Right ventricle myocardium superior (tissue), 1 donor: ENCODE measurements around the gene S100A4. TPM values are rescaled to one million over a fixed set of nuclear protein-coding genes. Genes with fewer than 3 reads are reported as not detected.
A peak's percentile ranks its signal among the peaks of the same experiment; 100 is the strongest.

ENCODE experiments used
- ATAC-seq: fragments of 200-7000 bp; cut with Tn5 transposase; one replicate; pipeline ENCODE4 v1.9.1; 2020; ENCODE audit warnings: mild to moderate bottlenecking; ENCODE audit not compliant: poor library complexity
- DNase-seq: peaks from one replicate; pipeline ENCODE4 v3.0.0-alpha.2; 2020
- intact Hi-C: fragments of 100-400 bp; cut with DNase I; formaldehyde crosslinking; loops from one replicate; pipeline ENCODE4 v1.11.2; 2022
- total RNA-seq: library from RNA; stranded (reverse); fragmentation: NEBNext Ultra II Directional; extraction: Animal tissue kit (Norgen Biotek cat#: 25700); gene quantifications from one replicate; pipeline ENCODE4 v1.2.1, GENCODE V29; 2021
- donor health status: DM: no; HTN: yes; CAD: no; lungs with severe emphysema.

The S100A4 gene
- total RNA-seq, 1 donor from 2014 or later = 130 TPM

GRCh38 chr1:153539395-153540093 lies 6.1 kb downstream of the S100A4 start:
- no peak for DNase-seq
- ATAC-seq = no peak
- intact Hi-C loops = loop anchor here (10.0 kb wide), 1 partner anchor 445 kb away; the partner anchor contains the start of gene RAB13

- DNase-seq (no peak), ATAC-seq (no peak)
- intact Hi-C loops = loop anchor here (10.0 kb wide), 1 partner anchor 446 kb away; the partner anchor contains the start of gene RAB13
These were observed 7.2 kb downstream of the S100A4 start for GRCh38 chr1:153538315-153538821.

DNA sequence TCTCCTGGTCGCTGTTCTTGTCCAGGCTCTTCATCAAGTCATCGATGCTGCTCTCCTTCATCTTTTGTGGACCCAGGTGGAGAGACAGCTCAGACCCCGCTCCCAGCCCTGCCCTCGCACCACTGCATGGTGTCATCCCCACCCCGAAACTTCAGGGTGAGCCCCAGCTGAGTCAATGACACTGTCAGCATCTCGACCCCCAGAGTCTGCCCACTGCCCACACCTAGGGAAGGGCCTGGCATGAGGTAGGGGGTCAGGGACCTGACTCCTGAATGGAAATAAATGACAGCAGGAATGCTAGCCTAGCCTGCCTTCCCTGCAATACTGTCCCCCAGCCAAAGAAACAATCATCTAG lies 8.3 kb downstream of the S100A4 start:
- intact Hi-C loops = loop anchor here (10.0 kb wide), 1 partner anchor 447 kb away; the partner anchor contains the start of gene RAB13
- ATAC-seq (no peak), DNase-seq (no peak)

DNA sequence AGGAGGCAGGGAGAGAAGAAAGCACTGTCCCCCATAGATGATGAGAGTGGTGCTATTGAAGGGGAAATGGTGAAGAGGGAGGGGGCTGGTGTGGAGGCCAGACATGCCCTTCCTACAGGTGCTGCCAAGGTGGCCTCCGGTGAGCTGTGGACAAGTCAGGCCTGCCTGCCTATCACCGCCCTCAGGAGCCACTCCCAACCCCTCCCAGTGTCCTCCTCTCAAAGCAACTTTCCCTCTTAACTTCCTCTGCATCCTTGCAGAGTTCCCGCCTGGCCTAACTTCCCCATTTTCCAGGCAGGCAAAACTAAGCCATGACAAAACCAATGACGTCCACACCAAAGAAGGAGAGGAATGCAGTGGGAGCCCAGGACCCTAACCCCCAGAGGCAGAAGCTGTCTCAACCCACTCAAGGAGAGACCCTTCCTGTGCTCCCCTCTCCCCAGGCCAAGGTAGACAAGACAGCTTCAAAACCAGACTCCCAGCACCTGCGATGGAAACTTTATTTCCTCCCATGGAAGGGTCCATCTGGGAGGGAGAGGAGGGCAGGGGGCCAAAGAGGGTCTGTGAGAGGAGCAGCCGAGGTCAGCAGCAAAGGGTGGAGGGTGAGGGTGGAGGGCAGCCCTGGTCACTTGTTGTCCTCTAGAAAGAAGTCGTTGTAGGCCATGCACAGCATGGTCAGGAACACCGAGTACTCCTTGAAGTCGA lies 8.8 kb downstream of the S100A4 start:
- no peak for DNase-seq
- intact Hi-C loops = loop anchor here (10.0 kb wide), 1 partner anchor 448 kb away; the partner anchor contains the start of gene RAB13
- ATAC-seq = peak; percentile 7

GRCh38 chr1:153536012-153536670 lies 9.5 kb downstream of the S100A4 start:
- ATAC-seq = peak; percentile 82
- DNase-seq = peak; percentile 94
- intact Hi-C loops = loop anchor here (10.0 kb wide), 1 partner anchor 449 kb away; the partner anchor contains the start of gene RAB13

DNA sequence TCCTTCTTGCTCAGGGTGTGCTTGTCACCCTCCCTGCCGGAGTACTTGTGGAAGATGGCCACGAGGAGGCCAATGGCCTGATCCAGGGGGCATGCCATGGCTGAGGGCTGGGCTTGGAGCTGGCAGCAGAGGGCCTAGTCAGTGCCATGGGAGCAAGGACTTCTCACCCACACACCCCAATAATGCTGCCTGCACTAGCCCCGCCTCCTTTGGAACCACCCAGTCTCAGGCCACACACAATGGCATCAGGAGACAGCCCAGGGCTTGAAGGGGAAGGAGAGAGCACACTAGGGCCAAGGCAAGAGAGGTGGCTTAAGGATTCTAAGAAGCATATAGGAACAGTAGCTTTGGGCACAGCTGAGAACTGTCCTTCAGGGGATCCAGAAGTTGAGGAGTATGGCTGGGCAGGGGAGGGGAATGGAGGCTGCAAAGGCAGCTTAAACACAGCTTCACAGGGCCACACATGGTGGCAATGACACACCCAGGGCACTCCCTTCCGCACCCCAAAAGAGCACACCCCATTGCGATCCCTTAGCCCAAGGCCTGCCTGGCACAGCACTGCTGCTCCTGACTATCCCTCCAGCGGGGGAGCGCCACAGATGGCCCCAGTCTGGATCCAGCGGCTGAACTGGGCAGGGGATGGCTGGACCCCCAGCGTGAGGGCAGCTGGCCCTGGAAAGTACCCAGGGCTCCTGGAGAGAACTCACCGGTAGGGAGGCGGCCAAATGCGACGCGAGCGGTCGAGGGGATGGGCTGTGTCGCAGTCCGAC lies 10.2 kb downstream of the S100A4 start, which contains the start of gene S100A6:
Gene S100A6 (minus strand): TSS at position 750 of the 770 bp plus-strand sequence. CDS start 652 bp downstream, at position 98.
- ATAC-seq (peak; percentile 65), DNase-seq (peak; percentile 80)

GRCh38 chr1:153534925-153535241 lies 10.7 kb downstream of the S100A4 start:
- intact Hi-C loops = loop anchor here (5.0 to 10.0 kb wide), 2 partner anchors 142 to 450 kb away; partner anchors contain the start of genes NPR1 and RAB13
- DNase-seq (no peak), ATAC-seq (no peak)

More for the DNA sequence above, 10.2 kb downstream of the S100A4 start, which contains the start of gene S100A6:
- intact Hi-C loops = loop anchor here (10.0 kb wide), 1 partner anchor 449 kb away; the partner anchor contains the start of gene RAB13

GRCh38 chr1:153534226-153534924 lies 11.2 kb downstream of the S100A4 start:
- ATAC-seq (no peak), DNase-seq (no peak)
- intact Hi-C loops = loop anchor here (5.0 to 10.0 kb wide), 2 partner anchors 143 to 450 kb away; partner anchors contain the start of genes NPR1 and RAB13

DNA sequence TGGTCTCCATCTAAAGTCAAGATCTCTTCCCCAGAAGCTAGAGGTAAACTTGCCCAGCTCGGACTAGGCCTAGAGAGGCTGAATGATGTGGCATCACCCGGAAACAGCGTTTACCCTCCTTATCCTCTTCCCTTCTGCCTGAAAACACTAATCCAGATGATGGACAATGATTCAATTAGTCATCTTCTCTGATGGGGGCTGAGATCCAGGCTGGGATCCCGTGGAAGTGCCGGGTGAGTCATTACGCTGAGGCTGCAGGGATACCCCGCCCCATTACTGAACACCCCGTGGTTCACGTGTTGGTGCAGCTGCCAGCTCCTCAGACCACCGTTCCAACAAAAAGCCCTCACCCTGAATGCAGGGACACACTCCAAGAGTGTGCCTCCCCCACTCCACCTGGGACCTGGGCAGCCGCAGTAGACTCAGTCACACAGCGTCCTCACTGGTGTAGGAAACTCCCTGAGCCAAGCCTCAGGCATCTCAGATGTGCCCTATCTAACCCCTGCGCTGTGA lies 11.9 kb downstream of the S100A4 start:
- intact Hi-C loops = loop anchor here (2.0 to 10.0 kb wide), 3 partner anchors 35 to 451 kb away; partner anchors contain the start of genes NPR1 and RAB13
- peak; percentile 64 for DNase-seq
- ATAC-seq = peak; percentile 20

DNA sequence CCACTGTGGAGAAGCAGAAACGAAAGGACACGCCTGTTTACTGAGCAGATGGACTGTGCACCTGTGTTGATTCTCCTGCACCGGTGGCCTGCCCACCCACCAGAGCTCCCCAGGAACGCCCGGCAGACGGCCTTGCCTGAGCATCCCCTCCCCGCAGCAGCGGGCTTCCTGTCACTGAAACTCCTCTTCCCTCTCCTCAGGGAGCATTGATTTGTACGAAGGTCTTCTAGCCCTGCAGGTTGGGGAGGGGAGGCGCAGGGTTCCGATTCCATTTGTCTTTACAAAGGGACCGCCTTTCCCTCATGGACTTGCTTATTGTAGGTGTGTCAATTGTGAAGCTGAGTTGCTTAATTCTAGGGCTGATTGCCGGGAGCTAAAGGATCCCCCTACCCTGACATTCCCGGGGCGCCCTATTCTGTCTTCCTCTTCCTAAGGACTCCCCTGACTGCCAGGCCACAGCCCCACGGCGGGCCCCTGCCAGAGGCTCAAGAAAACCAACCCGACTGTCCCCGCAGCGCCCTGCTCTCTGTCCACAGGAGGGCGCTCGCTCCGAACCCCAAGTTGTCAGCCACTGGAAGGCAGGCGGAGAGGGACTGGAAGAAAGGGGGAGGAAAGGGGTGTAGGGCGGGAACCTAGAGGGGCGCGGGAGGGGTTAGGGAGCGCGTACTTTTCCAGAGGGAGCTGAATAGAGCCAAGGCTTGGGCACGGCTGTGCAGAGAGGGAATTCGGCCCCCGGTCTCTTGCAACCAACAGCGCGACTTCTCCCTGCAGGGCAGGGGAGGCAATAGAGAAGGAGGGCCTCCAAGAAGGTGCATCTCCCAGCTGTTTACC lies 12.6 kb downstream of the S100A4 start:
- DNase-seq = peak; percentile 92
- ATAC-seq = peak; percentile 56
- intact Hi-C loops = loop anchor here (2.0 to 10.0 kb wide), 3 partner anchors 36 to 452 kb away; partner anchors contain the start of genes NPR1 and RAB13

DNA sequence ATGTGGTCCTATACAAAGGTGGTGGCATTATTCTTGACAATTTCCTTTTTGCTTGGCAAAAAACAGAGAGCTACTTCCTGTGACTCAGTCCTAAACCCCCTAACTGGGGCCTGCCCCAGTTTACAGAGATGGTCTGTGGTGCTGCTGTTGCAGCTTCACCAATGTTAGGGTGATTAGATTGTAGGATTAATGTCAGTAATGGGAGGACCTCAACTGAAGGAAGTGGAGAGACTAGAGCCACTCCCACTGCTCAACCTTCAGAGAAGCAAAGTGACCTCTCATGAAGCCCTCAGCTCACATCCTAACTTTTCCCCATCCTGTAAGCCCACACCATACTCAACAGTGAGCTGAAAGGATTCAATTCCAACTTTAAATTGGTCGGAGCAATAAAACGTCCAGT lies 13.4 kb downstream of the S100A4 start:
- intact Hi-C loops = loop anchor here (2.0 to 10.0 kb wide), 3 partner anchors 37 to 453 kb away; partner anchors contain the start of genes NPR1 and RAB13
- no peak for DNase-seq
- ATAC-seq = no peak

DNA sequence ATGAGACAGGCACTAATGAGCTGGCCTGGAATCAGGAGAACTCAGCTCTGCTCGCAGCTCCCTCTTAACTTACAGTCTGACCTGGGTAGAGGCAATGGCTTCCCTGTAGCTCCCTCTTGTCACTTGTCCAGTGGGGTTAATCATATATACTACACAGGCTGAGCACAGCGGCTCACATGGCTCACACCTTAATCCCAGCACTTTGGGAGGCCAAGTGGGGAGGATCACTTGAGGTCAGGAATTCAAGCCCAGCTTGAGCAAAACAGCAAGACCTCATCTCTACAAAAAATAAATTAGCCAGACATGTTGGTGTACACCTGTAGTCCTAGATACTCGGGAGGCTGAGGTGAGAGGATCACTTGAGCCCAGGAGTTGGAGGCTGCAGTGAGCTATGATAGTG lies 14.0 kb downstream of the S100A4 start:
- DNase-seq = no peak
- intact Hi-C loops = loop anchor here (2.0 to 10.0 kb wide), 3 partner anchors 37 to 453 kb away; partner anchors contain the start of genes NPR1 and RAB13
- ATAC-seq = no peak

- ATAC-seq = no peak
- intact Hi-C loops = no loop called here
- DNase-seq = no peak
These were observed 17.9 kb downstream of the S100A4 start for GRCh38 chr1:153527683-153528040.

DNA sequence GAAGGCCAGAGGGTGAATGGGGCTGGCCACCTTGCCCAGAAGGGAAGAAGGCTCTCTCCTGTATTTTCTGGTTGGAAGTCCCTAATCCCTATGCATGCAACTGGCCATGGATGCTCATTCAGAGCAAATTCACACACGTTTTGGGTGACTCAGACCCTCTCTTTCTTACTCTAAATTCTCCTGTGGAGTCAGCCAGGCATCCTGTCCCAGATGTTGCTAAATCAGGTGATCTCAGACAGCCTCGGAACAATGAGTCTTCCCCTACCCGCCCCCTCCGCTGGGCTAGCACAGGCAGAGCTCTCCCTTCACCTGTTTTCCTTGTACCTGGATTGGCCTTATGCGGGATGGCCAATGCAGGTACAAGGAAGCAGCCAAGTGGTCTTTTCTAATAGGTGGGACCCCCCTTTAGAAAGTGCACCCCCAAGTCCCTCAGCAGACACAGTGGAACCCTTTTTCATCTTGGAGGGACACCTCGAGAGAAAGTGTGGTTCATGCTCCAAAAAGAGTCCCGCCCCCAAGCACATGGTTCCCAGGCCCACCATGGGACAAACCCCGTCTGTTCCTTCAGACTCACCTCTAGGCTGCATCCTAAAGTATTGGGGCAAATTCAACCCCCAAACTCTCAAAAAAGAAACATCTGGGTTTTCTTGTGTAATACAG lies 18.5 kb downstream of the S100A4 start:
- intact Hi-C loops = no loop called here
- ATAC-seq (no peak), DNase-seq (no peak)

- DNase-seq (no peak), ATAC-seq (peak; percentile 67)
- intact Hi-C loops = no loop called here
These were observed 19.5 kb downstream of the S100A4 start for GRCh38 chr1:153526132-153526543.
